ENCODE measurements around the gene LDLRAD4. TPM values are rescaled to one million over a fixed set of nuclear protein-coding genes. Genes with fewer than 3 reads are reported as not detected.

LDLRAD4 gene
- total RNA-seq, 6 donors from 2014 or later: 19.5 to 26.6 (median 24.4) TPM

DNA sequence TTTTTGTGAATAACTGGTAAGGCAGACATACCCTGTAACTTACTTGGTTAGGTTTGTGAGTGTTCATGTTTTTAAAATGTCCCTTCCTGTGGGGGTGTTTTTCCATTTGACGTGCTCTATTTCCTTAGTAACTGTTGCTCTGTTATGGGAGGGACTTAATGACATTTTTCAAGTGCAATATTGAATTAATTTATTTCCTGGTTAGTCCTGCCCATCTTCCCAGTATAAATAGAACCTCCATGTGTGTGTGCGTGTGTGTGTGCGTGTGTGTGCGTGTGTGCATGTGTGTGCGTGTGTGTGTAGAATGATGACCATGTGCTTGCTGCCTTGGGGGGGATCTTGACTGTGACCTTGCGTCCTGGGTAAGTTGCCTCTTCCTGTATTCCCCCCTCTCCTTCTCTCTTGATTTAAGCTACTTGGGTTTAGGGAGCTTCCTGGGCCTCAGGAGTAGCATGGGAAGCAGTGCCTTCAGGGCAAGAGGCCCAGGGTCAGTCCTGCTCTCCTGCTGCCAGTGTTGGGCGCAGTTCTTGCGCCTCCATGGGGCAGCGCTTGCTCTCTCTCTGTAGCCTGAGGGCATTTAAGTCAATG lies 163.9 kb downstream of the LDLRAD4 start:
- H3K27ac ChIP-seq: peak overlapping the region; percentile 66 to 82 (median 78)
- H3K4me3 ChIP-seq: peak overlapping the region in 3 of 4 donors; percentile 23 to 35 (median 34)
- no peaks in the 10 kb centered on the region for H3K9me3 ChIP-seq
- DNase-seq (peak in 1 of 2 donors; percentile 19), ATAC-seq (ENCODE audit: low FRiP score in 2 of 2) (peak; percentile 76 to 87)
- WGBS, 2 donors: 37 to 66% methylated on average over 6 to 9 of the region's 9 CpGs
- H3K4me1 ChIP-seq: peaks cover 25 to 37% (median 31%) of the 10 kb centered on the region in 4 donors
- H3K27me3 ChIP-seq: no peaks in the 10 kb centered on the region
- H3K36me3 ChIP-seq: no peaks in the 10 kb centered on the region
- TF ChIP-seq, protein P1, sequence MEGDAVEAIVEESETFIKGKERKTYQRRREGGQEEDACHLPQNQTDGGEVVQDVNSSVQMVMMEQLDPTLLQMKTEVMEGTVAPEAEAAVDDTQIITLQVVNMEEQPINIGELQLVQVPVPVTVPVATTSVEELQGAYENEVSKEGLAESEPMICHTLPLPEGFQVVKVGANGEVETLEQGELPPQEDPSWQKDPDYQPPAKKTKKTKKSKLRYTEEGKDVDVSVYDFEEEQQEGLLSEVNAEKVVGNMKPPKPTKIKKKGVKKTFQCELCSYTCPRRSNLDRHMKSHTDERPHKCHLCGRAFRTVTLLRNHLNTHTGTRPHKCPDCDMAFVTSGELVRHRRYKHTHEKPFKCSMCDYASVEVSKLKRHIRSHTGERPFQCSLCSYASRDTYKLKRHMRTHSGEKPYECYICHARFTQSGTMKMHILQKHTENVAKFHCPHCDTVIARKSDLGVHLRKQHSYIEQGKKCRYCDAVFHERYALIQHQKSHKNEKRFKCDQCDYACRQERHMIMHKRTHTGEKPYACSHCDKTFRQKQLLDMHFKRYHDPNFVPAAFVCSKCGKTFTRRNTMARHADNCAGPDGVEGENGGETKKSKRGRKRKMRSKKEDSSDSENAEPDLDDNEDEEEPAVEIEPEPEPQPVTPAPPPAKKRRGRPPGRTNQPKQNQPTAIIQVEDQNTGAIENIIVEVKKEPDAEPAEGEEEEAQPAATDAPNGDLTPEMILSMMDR (IDR thresholded peaks at IDR 0.05): no peak
- peak in 2 of 4 donors; percentile 12 to 43 for TF ChIP-seq EP300 (IDR thresholded peaks at IDR 0.05)
- TF ChIP-seq POLR2A (IDR thresholded peaks at IDR 0.05): peak in 1 of 4 donors; percentile 12

DNA sequence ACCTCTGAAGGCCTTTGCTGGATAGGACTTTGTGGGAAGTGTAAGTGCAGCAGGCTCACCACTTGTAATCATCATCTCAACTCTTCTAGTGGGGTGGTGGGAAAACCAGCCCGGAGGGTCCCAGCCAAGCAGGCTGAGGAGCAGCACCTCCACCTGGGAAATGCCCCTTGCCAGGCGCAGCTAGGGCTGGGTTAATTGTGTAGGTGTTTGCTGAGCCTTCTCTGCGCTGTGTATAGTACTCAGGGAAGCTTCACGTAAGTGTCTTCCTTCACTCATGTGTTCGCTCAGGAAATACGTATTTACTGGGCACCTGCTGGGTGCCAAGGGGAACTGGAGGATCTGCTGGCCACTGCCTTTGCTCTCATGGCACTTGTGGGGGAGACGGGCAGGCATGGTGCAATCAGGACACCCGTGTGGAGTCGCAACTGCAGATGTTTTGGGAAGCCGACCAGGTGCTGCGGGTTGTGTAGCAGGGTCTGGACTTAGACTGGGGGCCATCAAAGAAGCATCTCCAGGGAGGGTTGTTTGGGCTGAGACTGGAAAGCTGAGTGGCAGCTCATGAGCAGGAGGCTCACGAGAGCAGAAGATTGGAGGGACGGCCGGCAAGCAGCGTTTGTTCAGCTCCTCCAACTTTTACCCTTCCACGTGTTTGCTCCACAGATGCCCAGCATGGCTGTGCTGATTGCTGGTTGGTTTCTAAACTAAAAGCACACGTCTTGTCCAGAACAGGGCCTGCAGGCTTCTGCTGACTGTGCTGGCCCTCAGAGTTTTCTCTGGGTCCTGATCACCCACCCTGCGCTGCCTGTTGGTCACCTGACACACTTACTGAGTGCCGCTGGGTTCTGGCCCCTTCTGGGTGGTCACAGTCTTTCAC lies 164.6 kb downstream of the LDLRAD4 start:
- ATAC-seq (ENCODE audit: low FRiP score in 2 of 2) (no peak), DNase-seq (peak in 1 of 2 donors; percentile 20)
- TF ChIP-seq POLR2A (IDR thresholded peaks at IDR 0.05): no peak
- no peak for TF ChIP-seq POLR2AphosphoS5 (IDR thresholded peaks at IDR 0.05)
- TF ChIP-seq, protein P1 (IDR thresholded peaks at IDR 0.05): no peak
- no peak for TF ChIP-seq EP300 (IDR thresholded peaks at IDR 0.05)
- peak overlapping the region in 1 of 4 donors; percentile 34 for H3K4me3 ChIP-seq
- H3K27ac ChIP-seq: peak overlapping the region; percentile 31 to 82 (median 78)
- no peaks in the 10 kb centered on the region for H3K36me3 ChIP-seq
- peaks cover 25 to 37% (median 31%) of the 10 kb centered on the region in 4 donors for H3K4me1 ChIP-seq
- WGBS, 2 donors: 89 to 90% methylated on average over 19 of the region's 19 CpGs
- H3K9me3 ChIP-seq: no peaks in the 10 kb centered on the region
- no peaks in the 10 kb centered on the region for H3K27me3 ChIP-seq

DNA sequence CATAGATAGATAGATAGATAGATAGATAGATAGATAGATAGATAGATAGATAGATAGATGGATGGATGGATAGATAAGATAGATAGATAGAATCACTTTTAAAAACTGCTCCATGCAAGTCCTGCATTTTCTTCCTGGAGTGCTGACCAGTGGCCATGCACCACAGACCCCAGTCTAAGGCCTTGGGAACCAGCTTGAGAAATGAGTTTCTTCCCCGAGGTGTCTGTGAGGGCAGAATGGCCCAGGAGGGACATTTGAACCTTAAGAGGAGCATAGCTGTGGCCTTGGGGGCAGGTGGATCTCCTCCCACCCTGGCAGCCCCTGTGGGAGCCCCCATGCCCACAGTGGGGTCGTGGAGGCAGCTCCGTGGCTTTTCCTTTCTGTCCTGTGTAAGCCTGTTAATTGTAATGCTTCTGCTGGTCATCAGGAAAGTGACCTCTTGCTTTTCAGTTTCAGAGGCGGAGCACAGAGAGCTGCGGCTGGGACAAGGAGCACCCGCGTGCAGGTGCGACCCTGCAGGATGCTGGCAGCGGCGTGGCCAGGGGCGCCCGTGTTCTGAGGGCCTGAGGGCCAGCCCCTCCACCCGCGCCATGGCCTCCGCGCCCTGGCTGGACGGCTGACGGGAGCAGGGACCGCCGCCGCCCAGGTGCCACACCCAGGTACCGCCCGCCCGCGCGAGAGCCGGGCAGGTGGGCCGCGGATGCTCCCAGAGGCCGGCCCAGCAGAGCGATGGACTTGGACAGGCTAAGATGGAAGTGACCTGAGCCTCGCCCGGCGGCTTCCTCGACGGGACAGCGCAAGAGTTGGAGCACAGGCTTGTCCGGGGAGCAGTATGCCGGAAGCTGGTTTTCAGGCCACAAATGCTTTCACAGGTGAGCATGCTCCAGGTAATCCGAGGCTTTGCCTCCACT lies 168.6 kb downstream of the LDLRAD4 start:
- H3K9me3 ChIP-seq: no peaks in the 10 kb centered on the region
- WGBS, 2 donors: 94 to 98% methylated on average over 13 to 38 of the region's 40 CpGs
- peak; percentile 12 to 84 for DNase-seq
- no peak for ATAC-seq (ENCODE audit: low FRiP score in 2 of 2)
- no peak overlapping the region for H3K4me3 ChIP-seq
- peaks cover 10 to 14% (median 13%) of the 10 kb centered on the region in 4 donors for H3K4me1 ChIP-seq
- no peak overlapping the region for H3K27ac ChIP-seq
- H3K36me3 ChIP-seq: no peaks in the 10 kb centered on the region
- TF ChIP-seq, protein P1 (IDR thresholded peaks at IDR 0.05): no peak
- TF ChIP-seq POLR2A (IDR thresholded peaks at IDR 0.05) (no peak), EP300 (IDR thresholded peaks at IDR 0.05) (no peak), POLR2AphosphoS5 (IDR thresholded peaks at IDR 0.05) (no peak)
- no peaks in the 10 kb centered on the region for H3K27me3 ChIP-seq

DNA sequence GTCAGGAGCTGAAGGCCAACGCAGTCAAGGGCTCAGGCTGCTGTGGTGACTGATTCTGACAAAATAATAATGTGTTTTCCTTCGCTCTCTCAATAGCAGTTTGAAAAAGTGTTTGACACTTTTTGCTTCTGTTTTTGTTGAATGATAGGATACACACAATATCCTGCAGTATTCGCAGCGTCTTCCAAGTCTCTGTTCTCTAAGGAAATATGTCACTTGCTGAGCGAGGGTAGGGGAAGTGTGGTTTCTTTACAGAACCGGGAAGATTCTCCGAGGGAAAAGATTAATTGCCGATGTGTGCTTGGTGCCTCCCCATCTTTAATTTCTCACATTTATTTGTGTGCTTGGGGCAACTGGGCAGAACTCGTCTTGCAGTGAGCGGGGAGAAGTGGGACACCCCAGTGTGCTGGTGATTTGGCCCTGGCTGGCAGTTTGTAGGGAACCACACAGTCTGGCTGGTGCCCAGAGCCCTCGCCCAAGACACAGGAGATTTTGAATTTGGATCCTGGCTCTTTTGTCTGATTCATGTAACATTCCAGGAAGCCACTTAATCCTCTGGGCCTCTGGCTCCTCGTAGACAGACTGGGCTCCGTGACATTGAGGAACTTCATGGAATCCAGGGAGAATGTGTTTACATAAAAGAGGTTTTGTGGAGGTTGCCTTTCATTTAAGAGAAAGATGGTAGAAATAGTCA lies 169.4 kb downstream of the LDLRAD4 start:
- H3K36me3 ChIP-seq: no peaks in the 10 kb centered on the region
- H3K4me1 ChIP-seq: peaks cover 2 to 8% (median 7%) of the 10 kb centered on the region in 4 donors
- no peaks in the 10 kb centered on the region for H3K27me3 ChIP-seq
- ATAC-seq (ENCODE audit: low FRiP score in 2 of 2) (peak in 1 of 2 donors; percentile 60), DNase-seq (peak in 1 of 2 donors; percentile 19)
- WGBS, 2 donors: 69 to 70% methylated on average over 13 of the region's 13 CpGs
- H3K27ac ChIP-seq: peak overlapping the region in 1 of 4 donors; percentile 37
- TF ChIP-seq POLR2AphosphoS5 (IDR thresholded peaks at IDR 0.05): no peak
- TF ChIP-seq, protein P1 (IDR thresholded peaks at IDR 0.05): no peak
- TF ChIP-seq POLR2A (IDR thresholded peaks at IDR 0.05): no peak
- no peak for TF ChIP-seq EP300 (IDR thresholded peaks at IDR 0.05)
- H3K9me3 ChIP-seq: no peaks in the 10 kb centered on the region
- no peak overlapping the region for H3K4me3 ChIP-seq

All from upper lobe of left lung (tissue), 6 donors.